HG03175 (cell line): Measurements from ENCODE around the gene ISLR2.
"Not testable (repeated sequence)": the region's sequence is repeated elsewhere in the genome, so short reads cannot be mapped to it uniquely, and the experiment has no call there.

Source experiments
- ATAC-seq: cut with Tn5 transposase; IDR thresholded peaks from one replicate; pipeline ENCODE4 v1.9.1; 2021; ENCODE audit warnings: mild to moderate bottlenecking, moderate library complexity; ENCODE audit not compliant: unreplicated experiment

Gene ISLR2

GRCh38 chr15:74130155-74130848 lies at the start of gene ISLR2:
ISLR2 (plus strand) TSS chr15:74130586; CDS start chr15:74132755, 2,169 bp downstream.
- ATAC-seq: no peak

GRCh38 chr15:74082450-74082849 lies 47.9 kb upstream of the ISLR2 start, which contains the start of gene GOLGA6A:
GOLGA6A (minus strand) TSS chr15:74082550; CDS start chr15:74082509, 41 bp downstream.
- ATAC-seq: not testable (repeated sequence)

- ATAC-seq: not testable (repeated sequence)
Measured at GRCh38 chr15:74094567-74094966, 35.8 kb upstream of the ISLR2 start.

GRCh38 chr15:74095610-74096009 lies 34.8 kb upstream of the ISLR2 start:
- not testable (repeated sequence) for ATAC-seq

- ATAC-seq: not testable (repeated sequence)
Measured at GRCh38 chr15:74096753-74097474, 33.5 kb upstream of the ISLR2 start.

GRCh38 chr15:74099963-74100733 lies 30.2 kb upstream of the ISLR2 start:
- ATAC-seq: peak; percentile 78

GRCh38 chr15:74108111-74108510 lies 22.3 kb upstream of the ISLR2 start:
- ATAC-seq: no peak

- ATAC-seq: not testable (repeated sequence)
Measured at GRCh38 chr15:74108611-74109010, 21.8 kb upstream of the ISLR2 start.

- no peak for ATAC-seq
Measured at GRCh38 chr15:74109713-74110112, 20.7 kb upstream of the ISLR2 start.

- ATAC-seq: no peak
Measured at GRCh38 chr15:74120426-74120825, 10.0 kb upstream of the ISLR2 start.

- no peak for ATAC-seq
Measured at GRCh38 chr15:74121039-74121438, 9.3 kb upstream of the ISLR2 start.

- no peak for ATAC-seq
Measured at GRCh38 chr15:74121858-74122257, 8.5 kb upstream of the ISLR2 start.

GRCh38 chr15:74122403-74123130 lies 7.8 kb upstream of the ISLR2 start:
- ATAC-seq: no peak

GRCh38 chr15:74123131-74123429 lies 7.3 kb upstream of the ISLR2 start:
- no peak for ATAC-seq

GRCh38 chr15:74123658-74124057 lies 6.7 kb upstream of the ISLR2 start:
- ATAC-seq: no peak

GRCh38 chr15:74124196-74124595 lies 6.2 kb upstream of the ISLR2 start:
- ATAC-seq: no peak

- no peak for ATAC-seq
Measured at GRCh38 chr15:74124759-74125158, 5.6 kb upstream of the ISLR2 start.

GRCh38 chr15:74127255-74127953 lies 3.0 kb upstream of the ISLR2 start:
- ATAC-seq: peak; percentile 70

GRCh38 chr15:74127954-74128784 lies 2.2 kb upstream of the ISLR2 start:
- ATAC-seq: no peak
